ENCODE results near the gene LYRM4. TPM values are rescaled to one million over a fixed set of nuclear protein-coding genes. Genes with fewer than 3 reads are reported as not detected.

LYRM4 gene
- polyA plus RNA-seq, 1 donor from 2014 or later = 29.3 TPM

DNA sequence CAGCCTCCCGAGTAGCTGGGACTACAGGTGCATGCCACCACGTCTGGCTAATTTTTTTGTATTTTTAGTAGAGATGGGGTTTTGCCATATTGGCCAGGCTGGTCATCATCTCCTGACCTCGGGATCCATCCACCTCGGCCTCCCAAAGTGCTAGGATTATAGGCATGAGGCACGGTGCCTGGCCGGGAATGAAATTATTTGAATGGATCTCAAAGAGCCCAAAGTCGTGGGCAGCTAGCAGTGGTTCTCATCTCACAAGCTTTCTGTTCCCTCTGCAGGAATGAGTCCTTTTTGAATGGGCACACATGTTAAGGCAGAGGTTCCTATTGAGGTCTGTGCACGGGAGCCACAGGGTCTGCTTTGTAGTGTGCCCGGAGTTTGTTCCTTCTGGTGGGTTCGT, 140.7 kb downstream of the LYRM4 start:
- Histone ChIP-seq H3K9ac (ENCODE audit: low read length) (no peak overlapping the region), H3F3A (ENCODE audit: insufficient read depth, low read length, poor library complexity, severe bottlenecking) (no peaks in the 10 kb centered on the region), H3K4me2 (ENCODE audit: low read length) (no peak overlapping the region), H3K27ac (ENCODE audit: low read length) (no peak overlapping the region), H3K27me3 (ENCODE audit: insufficient read depth, low read depth, low read length) (no peaks in the 10 kb centered on the region), H3K4me3 (ENCODE audit: low read length) (no peak overlapping the region), H4K20me1 (ENCODE audit: insufficient read depth) (no peaks in the 10 kb centered on the region), H3K79me2 (replicated peaks; ENCODE audit: insufficient read depth, low read length) (no peaks in the 10 kb centered on the region), H3K9me3 (ENCODE audit: low read length) (no peaks in the 10 kb centered on the region), H3K36me3 (ENCODE audit: insufficient read depth, low read length) (no peaks in the 10 kb centered on the region), H3K9me2 (ENCODE audit: insufficient read depth, low read length) (no peaks in the 10 kb centered on the region), H2AFZ (ENCODE audit: low read depth, low read length) (no peak overlapping the region)
- TF ChIP-seq, protein P1, sequence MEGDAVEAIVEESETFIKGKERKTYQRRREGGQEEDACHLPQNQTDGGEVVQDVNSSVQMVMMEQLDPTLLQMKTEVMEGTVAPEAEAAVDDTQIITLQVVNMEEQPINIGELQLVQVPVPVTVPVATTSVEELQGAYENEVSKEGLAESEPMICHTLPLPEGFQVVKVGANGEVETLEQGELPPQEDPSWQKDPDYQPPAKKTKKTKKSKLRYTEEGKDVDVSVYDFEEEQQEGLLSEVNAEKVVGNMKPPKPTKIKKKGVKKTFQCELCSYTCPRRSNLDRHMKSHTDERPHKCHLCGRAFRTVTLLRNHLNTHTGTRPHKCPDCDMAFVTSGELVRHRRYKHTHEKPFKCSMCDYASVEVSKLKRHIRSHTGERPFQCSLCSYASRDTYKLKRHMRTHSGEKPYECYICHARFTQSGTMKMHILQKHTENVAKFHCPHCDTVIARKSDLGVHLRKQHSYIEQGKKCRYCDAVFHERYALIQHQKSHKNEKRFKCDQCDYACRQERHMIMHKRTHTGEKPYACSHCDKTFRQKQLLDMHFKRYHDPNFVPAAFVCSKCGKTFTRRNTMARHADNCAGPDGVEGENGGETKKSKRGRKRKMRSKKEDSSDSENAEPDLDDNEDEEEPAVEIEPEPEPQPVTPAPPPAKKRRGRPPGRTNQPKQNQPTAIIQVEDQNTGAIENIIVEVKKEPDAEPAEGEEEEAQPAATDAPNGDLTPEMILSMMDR (IDR thresholded peaks at IDR 0.05; ENCODE audit: poor library complexity, severe bottlenecking) = no peak
- TF ChIP-seq MXI1 (conservative IDR thresholded peaks at IDR 0.05; ENCODE audit: poor library complexity, severe bottlenecking) (no peak), EP300 (conservative IDR thresholded peaks at IDR 0.05; ENCODE audit: poor library complexity, severe bottlenecking) (no peak), POLR2AphosphoS5 (IDR thresholded peaks at IDR 0.05) (no peak), SMC3 (conservative IDR thresholded peaks at IDR 0.05; ENCODE audit: poor library complexity) (no peak), EZH2 (IDR thresholded peaks at IDR 0.05; ENCODE audit: borderline replicate concordance, insufficient read depth, low read length, poor library complexity, severe bottlenecking) (no peak), TAF1 (IDR thresholded peaks at IDR 0.05; ENCODE audit: low read depth) (no peak), RAD21 (conservative IDR thresholded peaks at IDR 0.05) (no peak)
- TF ChIP-seq, protein P2, sequence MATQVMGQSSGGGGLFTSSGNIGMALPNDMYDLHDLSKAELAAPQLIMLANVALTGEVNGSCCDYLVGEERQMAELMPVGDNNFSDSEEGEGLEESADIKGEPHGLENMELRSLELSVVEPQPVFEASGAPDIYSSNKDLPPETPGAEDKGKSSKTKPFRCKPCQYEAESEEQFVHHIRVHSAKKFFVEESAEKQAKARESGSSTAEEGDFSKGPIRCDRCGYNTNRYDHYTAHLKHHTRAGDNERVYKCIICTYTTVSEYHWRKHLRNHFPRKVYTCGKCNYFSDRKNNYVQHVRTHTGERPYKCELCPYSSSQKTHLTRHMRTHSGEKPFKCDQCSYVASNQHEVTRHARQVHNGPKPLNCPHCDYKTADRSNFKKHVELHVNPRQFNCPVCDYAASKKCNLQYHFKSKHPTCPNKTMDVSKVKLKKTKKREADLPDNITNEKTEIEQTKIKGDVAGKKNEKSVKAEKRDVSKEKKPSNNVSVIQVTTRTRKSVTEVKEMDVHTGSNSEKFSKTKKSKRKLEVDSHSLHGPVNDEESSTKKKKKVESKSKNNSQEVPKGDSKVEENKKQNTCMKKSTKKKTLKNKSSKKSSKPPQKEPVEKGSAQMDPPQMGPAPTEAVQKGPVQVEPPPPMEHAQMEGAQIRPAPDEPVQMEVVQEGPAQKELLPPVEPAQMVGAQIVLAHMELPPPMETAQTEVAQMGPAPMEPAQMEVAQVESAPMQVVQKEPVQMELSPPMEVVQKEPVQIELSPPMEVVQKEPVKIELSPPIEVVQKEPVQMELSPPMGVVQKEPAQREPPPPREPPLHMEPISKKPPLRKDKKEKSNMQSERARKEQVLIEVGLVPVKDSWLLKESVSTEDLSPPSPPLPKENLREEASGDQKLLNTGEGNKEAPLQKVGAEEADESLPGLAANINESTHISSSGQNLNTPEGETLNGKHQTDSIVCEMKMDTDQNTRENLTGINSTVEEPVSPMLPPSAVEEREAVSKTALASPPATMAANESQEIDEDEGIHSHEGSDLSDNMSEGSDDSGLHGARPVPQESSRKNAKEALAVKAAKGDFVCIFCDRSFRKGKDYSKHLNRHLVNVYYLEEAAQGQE (IDR thresholded peaks at IDR 0.05; ENCODE audit: borderline replicate concordance) = no peak

DNA sequence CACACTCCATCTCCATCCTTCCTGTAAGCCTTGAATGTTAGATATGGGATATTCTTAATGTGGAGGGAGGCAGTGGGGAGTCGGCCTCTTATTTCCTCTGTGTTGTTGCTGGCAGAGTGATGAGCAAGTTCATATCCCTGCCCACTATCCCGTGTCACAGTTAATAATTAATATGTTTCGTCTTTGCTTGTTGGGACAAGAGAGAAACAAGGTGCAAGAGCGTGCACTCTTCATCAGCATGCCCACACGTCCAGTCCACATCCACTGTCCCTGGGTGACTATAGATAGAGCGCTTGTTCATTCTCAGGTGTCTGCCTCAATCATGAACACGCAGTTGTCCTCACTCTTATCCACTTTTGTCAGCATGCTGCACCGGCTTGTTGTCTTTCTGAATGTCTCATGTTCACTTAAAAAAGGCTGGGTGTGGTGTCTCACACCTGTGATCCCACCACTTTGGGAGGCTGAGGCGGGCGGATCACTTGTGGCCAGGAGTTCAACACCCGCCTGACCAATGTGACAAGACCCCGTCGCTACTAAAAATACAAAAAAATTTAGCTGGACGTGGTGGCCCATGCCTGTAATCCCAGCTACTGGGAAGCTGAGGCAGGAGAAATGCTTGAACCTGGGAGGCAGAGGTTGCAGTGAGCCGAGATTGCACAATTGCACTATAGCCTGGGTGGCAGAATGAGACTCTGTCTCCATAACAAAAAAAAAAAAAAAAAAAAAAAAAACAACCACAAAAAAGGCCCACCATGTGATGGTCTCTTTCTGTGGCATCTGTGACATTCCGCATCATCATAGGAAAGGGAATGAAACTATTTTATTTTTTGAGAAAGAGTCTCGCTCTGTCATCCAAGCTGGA, 141.4 kb downstream of the LYRM4 start:
- Histone ChIP-seq H3K36me3 (ENCODE audit: insufficient read depth, low read length) (no peaks in the 10 kb centered on the region), H2AFZ (ENCODE audit: low read depth, low read length) (no peak overlapping the region), H3K9me2 (ENCODE audit: insufficient read depth, low read length) (no peaks in the 10 kb centered on the region), H3K4me3 (ENCODE audit: low read length) (no peak overlapping the region), H3K9ac (ENCODE audit: low read length) (no peak overlapping the region), H3K4me2 (ENCODE audit: low read length) (no peak overlapping the region), H3K27me3 (ENCODE audit: insufficient read depth, low read depth, low read length) (no peaks in the 10 kb centered on the region), H3F3A (ENCODE audit: insufficient read depth, low read length, poor library complexity, severe bottlenecking) (no peaks in the 10 kb centered on the region), H3K27ac (ENCODE audit: low read length) (no peak overlapping the region), H4K20me1 (ENCODE audit: insufficient read depth) (no peaks in the 10 kb centered on the region), H3K9me3 (ENCODE audit: low read length) (no peaks in the 10 kb centered on the region), H3K79me2 (replicated peaks; ENCODE audit: insufficient read depth, low read length) (no peaks in the 10 kb centered on the region)
- no peak for TF ChIP-seq TAF1 (IDR thresholded peaks at IDR 0.05; ENCODE audit: low read depth)
- TF ChIP-seq EZH2 (IDR thresholded peaks at IDR 0.05; ENCODE audit: borderline replicate concordance, insufficient read depth, low read length, poor library complexity, severe bottlenecking) = no peak
- TF ChIP-seq, protein P2 (IDR thresholded peaks at IDR 0.05; ENCODE audit: borderline replicate concordance) = no peak
- TF ChIP-seq MXI1 (conservative IDR thresholded peaks at IDR 0.05; ENCODE audit: poor library complexity, severe bottlenecking) = no peak
- no peak for TF ChIP-seq POLR2AphosphoS5 (IDR thresholded peaks at IDR 0.05)
- TF ChIP-seq, protein P1 (IDR thresholded peaks at IDR 0.05; ENCODE audit: poor library complexity, severe bottlenecking) = no peak

Data from neural cell (in vitro differentiated cells).